Common myeloid progenitor, CD34-positive (primary cell): Measurements from ENCODE around the gene MSH5.

Source experiments
- CTCF ChIA-PET: fragments of 350-600 bp; sonication (Branson Sonifier 250); formaldehyde crosslinking; loops from one replicate; lab custom pipeline; 2021; ENCODE audit warnings: antibody characterized with exemption; lab: Charles Lee
- POLR2A ChIA-PET: fragments of 350-600 bp; sonication (Branson Sonifier 250); formaldehyde crosslinking; loops from one replicate; lab custom pipeline; 2021; ENCODE audit warnings: antibody characterized with exemption; lab: Charles Lee
- DNase-seq, 3 donors: peaks; one replicate each; pipeline versions ENCODE4 v3.0.0 to v3.0.0-alpha.2; 2013
- H3K27ac ChIP-seq, 2 experiments: 1 replicate in 1 of 2; 2 replicates in 1 of 2; pipeline ENCODE4 v1.7.0; 2013; ENCODE audit warnings: inconsistent platforms in 2 of 2, low read length in 2 of 2, mild to moderate bottlenecking in 2 of 2, low read depth in 1 of 2, moderate library complexity in 1 of 2; ENCODE audit not compliant: severe bottlenecking in 2 of 2, insufficient read depth in 1 of 2, poor library complexity in 1 of 2
- H3K27me3 ChIP-seq, 5 experiments: replicated peaks in 2 of 5; 1 replicate in 3 of 5; 2 replicates in 2 of 5; pipeline versions ENCODE4 v1.6.1 to v1.7.0; 2013; ENCODE audit warnings: low read length in 4 of 5, mild to moderate bottlenecking in 2 of 5, moderate library complexity in 2 of 5, inconsistent platforms in 1 of 5; ENCODE audit not compliant: insufficient read depth in 5 of 5, control insufficient read depth in 4 of 5
- H3K36me3 ChIP-seq, 4 experiments: 1 replicate in 2 of 4; 2 replicates in 2 of 4; pipeline versions ENCODE4 v1.6.1 to v1.7.0; 2013; ENCODE audit warnings: low read length in 3 of 4, control low read depth in 1 of 4, mild to moderate bottlenecking in 1 of 4; ENCODE audit not compliant: control insufficient read depth in 4 of 4, insufficient read depth in 4 of 4
- H3K4me1 ChIP-seq, 4 experiments: 1 replicate in 3 of 4; 2 replicates in 1 of 4; pipeline versions ENCODE4 v1.6.1 to v1.7.1; 2013; ENCODE audit warnings: low read length in 3 of 4, mild to moderate bottlenecking in 3 of 4, control low read depth in 1 of 4, inconsistent platforms in 1 of 4, moderate library complexity in 1 of 4; ENCODE audit not compliant: control insufficient read depth in 4 of 4, insufficient read depth in 4 of 4; ENCODE audit errors: control extremely low read depth in 1 of 4
- H3K4me3 ChIP-seq, 7 experiments: 1 replicate in 4 of 7; 2 replicates in 3 of 7; pipeline versions ENCODE4 v1.5.1 to v1.7.0; 2013; ENCODE audit warnings: mild to moderate bottlenecking in 7 of 7, low read length in 6 of 7, moderate library complexity in 6 of 7, inconsistent platforms in 2 of 7, low read depth in 2 of 7, control low read depth in 1 of 7; ENCODE audit not compliant: insufficient read depth in 4 of 7, control insufficient read depth in 1 of 7; ENCODE audit errors: extremely low read depth in 1 of 7
- H3K9me3 ChIP-seq, 5 experiments: 1 replicate in 4 of 5; 2 replicates in 1 of 5; pipeline versions ENCODE4 v1.6.1 to v1.7.1; 2013; ENCODE audit warnings: low read length in 4 of 5, mild to moderate bottlenecking in 2 of 5, inconsistent platforms in 1 of 5, low read depth in 1 of 5, moderate library complexity in 1 of 5; ENCODE audit not compliant: control insufficient read depth in 4 of 5, insufficient read depth in 2 of 5; ENCODE audit errors: control extremely low read depth in 1 of 5
- WGBS: methylation state at CpG from one replicate; pipeline ENCODE4 v1.1.5; 2013; ENCODE audit not compliant: insufficient coverage; 5-methylcytosine and 5-hydroxymethylcytosine counted together

MSH5 gene

DNA sequence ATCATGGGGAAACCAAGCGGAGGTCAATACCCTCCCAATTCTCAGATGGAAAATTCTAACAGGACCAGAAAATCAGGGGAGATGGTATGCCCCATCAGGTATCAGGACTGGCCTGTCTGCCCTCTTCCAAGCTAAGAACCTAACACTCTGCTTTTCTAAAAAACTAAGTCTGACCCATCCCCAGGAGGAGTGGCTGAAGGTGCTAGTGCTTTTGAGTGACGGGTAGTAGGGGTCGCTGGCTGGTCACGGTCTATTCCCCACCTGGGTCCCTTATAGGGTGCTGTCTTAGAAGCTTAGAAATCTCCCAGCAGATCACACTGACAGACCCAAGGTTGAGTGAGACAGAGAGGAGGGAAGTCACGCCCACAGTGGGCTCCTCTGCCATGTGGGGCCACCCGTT lies 46.3 kb upstream of the MSH5 start:
- ChIA-PET POLR2A (no interaction called here), CTCF (interaction anchor here (1.0 to 3.5 kb wide), 7 partner anchors 9 to 34 kb away, joined by 3 to 17 read pairs (median 4); partner anchors contain the start of genes ABHD16A, LY6G5C and MPIG6B)
- WGBS: 95% methylated on average over 2 of the region's 6 CpGs
- no peaks in the 10 kb centered on the region for H3K27me3 ChIP-seq
- H3K27ac ChIP-seq: peak overlapping the region in 1 of 2 experiments; percentile 38
- H3K4me3 ChIP-seq: no peak overlapping the region
- no peaks in the 10 kb centered on the region for H3K9me3 ChIP-seq
- no peaks in the 10 kb centered on the region for H3K4me1 ChIP-seq
- no peak for DNase-seq
- peaks cover 14 to 88% (median 63%) of the 10 kb centered on the region in 4 experiments for H3K36me3 ChIP-seq

DNA sequence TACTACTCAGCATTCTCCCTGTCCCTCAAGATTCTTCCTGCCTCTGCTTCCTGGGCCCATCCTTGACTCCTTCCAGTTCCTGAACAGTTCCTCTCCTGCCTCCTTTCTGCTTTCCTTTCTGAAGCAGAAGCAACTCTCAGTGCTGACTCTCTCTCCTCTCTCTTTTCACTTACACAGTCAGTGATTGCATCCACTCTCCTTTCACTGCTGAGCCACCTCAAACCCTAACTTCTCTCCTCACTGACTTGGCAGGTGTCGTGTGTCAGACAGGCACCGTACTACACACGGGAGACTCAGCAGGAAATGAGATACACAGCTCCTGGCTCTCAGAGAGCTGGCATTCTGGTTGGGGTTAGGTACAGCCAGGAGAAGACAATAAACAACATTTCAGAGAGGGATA lies 42.2 kb upstream of the MSH5 start:
- peaks cover 2 to 63% (median 36%) of the 10 kb centered on the region in 4 experiments for H3K36me3 ChIP-seq
- POLR2A ChIA-PET: no interaction called here
- CTCF ChIA-PET: interaction anchor here (7.3 kb wide), 1 partner anchor 10 kb away, joined by 51 read pairs; no protein-coding TSS in a partner anchor
- no peak overlapping the region for H3K4me3 ChIP-seq
- no peak for DNase-seq
- WGBS: 46% methylated on average over 3 of the region's 3 CpGs
- no peaks in the 10 kb centered on the region for H3K27me3 ChIP-seq
- no peak overlapping the region for H3K27ac ChIP-seq
- H3K9me3 ChIP-seq: no peaks in the 10 kb centered on the region
- H3K4me1 ChIP-seq: peaks cover 0 to 18% (median 10%) of the 10 kb centered on the region in 4 experiments

GRCh38 chr6:31700740-31701401 lies 38.9 kb upstream of the MSH5 start:
- POLR2A ChIA-PET: interaction anchor here (0.6 kb wide), 1 partner anchor 135 kb away, joined by 3 read pairs; no protein-coding TSS in a partner anchor
- CTCF ChIA-PET: interaction anchor here (1.2 to 7.3 kb wide), 3 partner anchors 11 to 69 kb away, joined by 4 to 51 read pairs (median 7); no protein-coding TSS in a partner anchor
- Histone ChIP-seq H3K4me3 (peak overlapping the region in 1 of 7 experiments; percentile 99), H3K27ac (peak overlapping the region in 1 of 2 experiments; percentile 45), H3K27me3 (no peaks in the 10 kb centered on the region), H3K36me3 (peaks cover 2 to 33% (median 16%) of the 10 kb centered on the region in 4 experiments), H3K4me1 (peaks cover 0 to 25% (median 15%) of the 10 kb centered on the region in 4 experiments), H3K9me3 (no peaks in the 10 kb centered on the region)
- 92% methylated on average over 2 of the region's 5 CpGs for WGBS
- no peak for DNase-seq

- CTCF ChIA-PET: interaction anchor here (1.2 to 7.3 kb wide), 3 partner anchors 14 to 25 kb away, joined by 3 to 51 read pairs (median 6); no protein-coding TSS in a partner anchor
- DNase-seq: peak in 2 of 3 donors; percentile 28 to 51
- Histone ChIP-seq H3K27me3 (no peaks in the 10 kb centered on the region), H3K27ac (peak overlapping the region; percentile 98 to 99), H3K9me3 (no peaks in the 10 kb centered on the region), H3K4me1 (peaks cover 0 to 25% (median 15%) of the 10 kb centered on the region in 4 experiments), H3K36me3 (peaks cover 0 to 26% (median 12%) of the 10 kb centered on the region in 4 experiments), H3K4me3 (peak overlapping the region in 6 of 7 experiments; percentile 85 to 99 (median 94))
- WGBS: 54% methylated on average over 6 of the region's 7 CpGs
- POLR2A ChIA-PET: interaction anchor here (0.6 to 1.8 kb wide), 4 partner anchors 10 to 134 kb away, joined by 3 to 9 read pairs (median 3); no protein-coding TSS in a partner anchor
Observed at GRCh38 chr6:31701666-31702404, 38.0 kb upstream of the MSH5 start.

- 0% methylated on average over 8 of the region's 10 CpGs for WGBS
- ChIA-PET CTCF (interaction anchor here (1.2 to 7.3 kb wide), 7 partner anchors 9 to 161 kb away, joined by 3 to 51 read pairs (median 4); partner anchors contain the start of gene LY6G5C), POLR2A (interaction anchor here (0.8 to 1.8 kb wide), 7 partner anchors 9 to 127 kb away, joined by 3 to 9 read pairs (median 3); no protein-coding TSS in a partner anchor)
- Histone ChIP-seq H3K9me3 (no peaks in the 10 kb centered on the region), H3K36me3 (peaks cover 0 to 21% (median 7%) of the 10 kb centered on the region in 4 experiments), H3K27me3 (no peaks in the 10 kb centered on the region), H3K4me3 (peak overlapping the region; percentile 85 to 99 (median 96)), H3K27ac (peak overlapping the region; percentile 98 to 99), H3K4me1 (peaks cover 0 to 25% (median 15%) of the 10 kb centered on the region in 4 experiments)
- DNase-seq: peak in 2 of 3 donors; percentile 43 to 62
Observed at GRCh38 chr6:31702405-31702818, 37.4 kb upstream of the MSH5 start.

DNA sequence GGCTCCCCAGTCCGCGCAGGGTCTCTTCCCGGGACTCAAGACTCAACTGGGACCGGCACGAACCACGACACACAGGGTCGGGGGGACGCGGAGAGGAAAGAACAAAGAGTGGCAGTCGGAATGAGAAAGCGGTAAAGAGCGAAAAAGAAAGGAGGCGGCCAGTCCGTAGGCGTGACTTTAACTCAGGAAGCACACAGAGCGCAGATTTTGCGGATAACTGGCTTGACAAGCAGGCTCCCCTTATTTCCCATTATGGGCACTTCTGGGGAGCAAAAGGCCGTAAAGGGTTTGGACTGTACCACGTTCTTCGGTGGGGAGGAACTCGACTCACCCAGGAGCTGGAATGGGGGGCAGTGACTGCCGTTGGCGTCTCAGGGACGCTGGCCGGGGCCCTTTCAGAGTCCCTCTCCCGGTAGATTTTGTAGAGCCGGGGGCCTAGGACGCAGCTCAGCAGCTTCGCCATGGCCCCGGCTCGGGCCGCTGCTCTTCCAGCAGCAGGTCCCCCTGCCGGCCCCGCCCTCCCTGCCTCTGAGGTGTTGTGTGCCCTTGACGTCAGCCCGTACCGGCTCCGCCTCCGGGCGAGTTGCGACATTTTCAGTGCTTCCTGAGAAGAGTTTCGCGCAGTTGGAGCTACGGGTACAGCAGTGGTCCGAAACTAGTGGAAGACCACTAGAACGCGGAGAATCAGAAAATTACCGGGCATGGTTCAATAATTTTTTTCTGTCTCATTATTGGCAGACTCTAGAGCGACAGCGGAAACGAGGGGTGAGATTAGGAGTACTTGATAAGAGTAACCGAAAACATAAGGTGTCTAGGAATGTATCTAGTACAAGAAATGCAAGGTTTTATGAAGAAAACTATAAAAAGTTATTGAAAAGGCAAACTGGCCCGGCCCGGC lies 36.7 kb upstream of the MSH5 start, which contains the start of gene ABHD16A:
Gene ABHD16A (minus strand): TSS at position 506 of the 898 bp plus-strand sequence. CDS start 43 bp downstream, at position 463.
- DNase-seq: peak; percentile 99
- H3K4me3 ChIP-seq: peak within 1 kb of the TSS; percentile 85 to 99 (median 96)
- ChIA-PET CTCF (interaction anchor here (0.9 to 7.3 kb wide), 12 partner anchors 9 to 161 kb away, joined by 3 to 51 read pairs (median 4); partner anchors contain the start of gene LY6G5C), POLR2A (interaction anchor here (0.6 to 1.8 kb wide), 9 partner anchors 8 to 127 kb away, joined by 3 to 9 read pairs (median 3); partner anchors contain the start of gene VARS1)
- peaks cover 0 to 25% (median 15%) of the 10 kb centered on the region in 4 experiments for H3K4me1 ChIP-seq
- peak within 1 kb of the TSS; percentile 98 to 99 for H3K27ac ChIP-seq
- no peaks in the 10 kb centered on the region for H3K27me3 ChIP-seq
- under 1% methylated on average over 49 of the region's 54 CpGs for WGBS
- no peaks in the 10 kb centered on the region for H3K9me3 ChIP-seq
- H3K36me3 ChIP-seq: peaks cover 0 to 17% (median 4%) of the 10 kb centered on the region in 4 experiments
